Measurements from ENCODE around the gene TCEAL4. TPM values are rescaled to one million over a fixed set of nuclear protein-coding genes. Genes with fewer than 3 reads are reported as not detected.

TCEAL4 gene
- total RNA-seq, 1 donor from 2014 or later = 44.9 TPM

Other genes with a start within 250 kb of the TCEAL4 start
- 36.5 TPM for gene TCEAL9, start 229.0 kb upstream of the TCEAL4 start, total RNA-seq
- 138 TPM for gene BEX3, start 209.0 kb upstream of the TCEAL4 start, total RNA-seq
- gene RAB40A, start 66.0 kb upstream of the TCEAL4 start, total RNA-seq = 0.94 TPM
- gene TCEAL3, start 22.4 kb downstream of the TCEAL4 start, total RNA-seq = 11.5 TPM
- gene TCEAL1, start 43.5 kb downstream of the TCEAL4 start, total RNA-seq = 57.2 TPM
- gene MORF4L2, start 101.2 kb downstream of the TCEAL4 start, total RNA-seq = 345 TPM
- gene TMEM31, start 125.4 kb downstream of the TCEAL4 start, total RNA-seq = not detected
- 9.4 TPM for gene PLP1, start 191.3 kb downstream of the TCEAL4 start, total RNA-seq
- 36.3 TPM for gene RAB9B, start 246.7 kb downstream of the TCEAL4 start, total RNA-seq